BLaER1 (cell line): ENCODE measurements around the gene CFAP221.
A peak's percentile ranks its signal among the peaks of the same experiment; 100 is the strongest.

Source experiments
- H3K27ac ChIP-seq: shearing (Covaris generic); formaldehyde crosslinking; 2 replicates; pipeline ENCODE4 v1.8.1; 2022
- H3K27me3 ChIP-seq: shearing (Covaris generic); formaldehyde crosslinking; 2 replicates; pipeline ENCODE4 v1.8.1; 2022
- H3K36me3 ChIP-seq: shearing (Covaris generic); formaldehyde crosslinking; 2 replicates; pipeline ENCODE4 v1.8.1; 2022
- H3K4me1 ChIP-seq: shearing (Covaris generic); formaldehyde crosslinking; 2 replicates; pipeline ENCODE4 v1.8.1; 2022
- H3K4me2 ChIP-seq: shearing (Covaris generic); formaldehyde crosslinking; 2 replicates; pipeline ENCODE4 v1.8.1; 2022
- H3K4me3 ChIP-seq: shearing (Covaris generic); formaldehyde crosslinking; 2 replicates; pipeline ENCODE4 v1.8.1; 2022
- H3K9ac ChIP-seq: shearing (Covaris generic); formaldehyde crosslinking; 2 replicates; pipeline ENCODE4 v1.8.1; 2022
- H3K9me3 ChIP-seq: shearing (Covaris generic); formaldehyde crosslinking; 2 replicates; pipeline ENCODE4 v1.8.1; 2022
- H4K20me1 ChIP-seq: shearing (Covaris generic); formaldehyde crosslinking; 2 replicates; pipeline ENCODE4 v1.8.1; 2022
- Cebpa-rat ChIP-seq: shearing (Covaris generic); IDR thresholded peaks from 2 replicates; pipeline ENCODE4 v1.8.1; 2022

Gene CFAP221

DNA sequence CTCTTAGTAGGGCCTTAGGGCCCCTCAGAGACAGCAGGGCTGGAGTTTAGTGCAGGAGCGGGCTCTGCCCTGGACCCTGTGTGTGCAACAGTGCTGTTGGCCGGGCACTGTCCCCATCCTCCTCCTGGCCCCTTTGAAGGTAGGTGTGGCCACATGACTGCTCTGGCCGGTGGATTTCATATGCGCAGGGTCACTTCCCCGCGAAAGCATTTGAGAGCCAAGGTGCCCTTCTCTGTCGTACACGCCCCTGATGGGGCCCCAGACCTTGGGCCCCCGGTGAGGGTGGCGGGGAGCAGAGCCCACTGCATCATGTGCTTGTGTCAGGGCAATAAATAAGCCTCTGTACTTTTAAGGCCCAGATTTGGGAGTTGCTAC is 150.2 kb downstream of the CFAP221 start:
- TF ChIP-seq Cebpa-rat, result no peak
- H3K4me2 ChIP-seq, result peak overlapping the region; percentile 65

DNA sequence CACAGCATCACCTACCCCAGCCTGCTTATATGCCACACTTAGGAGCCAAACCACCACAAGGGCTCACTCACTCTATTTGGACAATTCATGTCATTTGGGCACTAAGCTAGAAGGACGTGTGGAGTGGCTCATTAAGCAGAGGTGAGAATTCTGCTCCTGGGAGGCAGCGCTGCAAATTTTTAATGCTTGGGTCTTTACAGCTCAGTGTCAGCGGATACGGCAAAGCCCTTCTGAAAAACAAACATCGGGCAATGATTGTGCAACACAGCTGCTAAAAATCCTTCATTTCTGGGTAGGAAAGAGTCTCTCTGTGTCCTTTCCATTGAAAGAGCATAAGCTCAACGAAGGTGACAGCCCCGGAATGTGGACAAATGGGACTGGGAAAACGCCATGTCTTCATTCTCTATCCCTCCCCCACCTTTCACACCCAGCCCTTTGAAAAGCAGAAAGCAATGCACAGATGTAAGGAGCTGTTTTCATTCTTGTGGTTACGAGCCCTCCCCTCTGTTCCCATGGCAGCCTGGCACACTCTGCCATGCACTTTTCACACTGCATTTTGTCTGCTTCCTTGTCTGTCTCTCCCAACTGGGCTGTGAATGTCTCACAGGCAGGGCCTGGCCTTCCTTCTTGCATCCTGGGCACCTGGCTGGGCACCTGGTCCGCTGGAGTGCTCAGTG is 150.7 kb downstream of the CFAP221 start:
- peak overlapping the region; percentile 22; the same call in 1 of the 2 replicates for H3K9ac ChIP-seq
- TF ChIP-seq Cebpa-rat, result peak; percentile 94
- no peaks in the 10 kb centered on the region for H3K9me3 ChIP-seq
- H3K4me3 ChIP-seq, result 0 out of 2 replicates have a peak overlapping the region, but pooled peaks have one; percentile 3
- H4K20me1 ChIP-seq, result no peaks in the 10 kb centered on the region
- peak overlapping the region; percentile 1; the same call in 1 of the 2 replicates for H3K27ac ChIP-seq
- peaks cover 56% of the 10 kb centered on the region for H3K4me1 ChIP-seq
- no peaks in the 10 kb centered on the region for H3K27me3 ChIP-seq
- H3K36me3 ChIP-seq, result peaks cover 12% of the 10 kb centered on the region; the same call in 1 of the 2 replicates
- peak overlapping the region; percentile 65 for H3K4me2 ChIP-seq

More for the DNA sequence above, 150.2 kb downstream of the CFAP221 start:
- Histone ChIP-seq H3K9me3 (no peaks in the 10 kb centered on the region), H3K9ac (peak overlapping the region; percentile 22; the same call in 1 of the 2 replicates), H4K20me1 (no peaks in the 10 kb centered on the region), H3K27me3 (no peaks in the 10 kb centered on the region), H3K36me3 (peaks cover 17% of the 10 kb centered on the region), H3K4me1 (peaks cover 56% of the 10 kb centered on the region), H3K27ac (no peak overlapping the region; the same call in 1 of the 2 replicates), H3K4me3 (0 out of 2 replicates have a peak overlapping the region, but pooled peaks have one; percentile 3)

DNA sequence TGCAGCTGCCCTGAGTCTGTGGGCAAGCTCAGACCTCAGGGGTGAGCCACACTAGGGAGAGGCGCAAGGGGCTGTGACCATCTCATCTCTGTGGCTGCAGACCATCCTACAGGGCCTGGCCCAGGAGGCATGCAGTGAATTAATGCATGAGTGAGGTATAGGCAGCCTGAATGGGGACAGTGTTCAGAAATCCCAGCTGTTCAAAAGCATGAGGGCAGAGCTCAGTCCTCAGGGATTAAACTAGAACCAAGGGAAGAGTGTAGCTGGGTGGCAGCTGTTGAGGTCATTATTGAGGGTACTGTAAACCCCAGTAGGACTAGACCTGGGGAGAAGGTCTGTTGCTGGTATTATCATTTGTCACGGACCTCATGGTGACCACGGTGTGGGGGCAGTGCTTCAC is 151.8 kb downstream of the CFAP221 start:
- no peaks in the 10 kb centered on the region for H4K20me1 ChIP-seq
- H3K9ac ChIP-seq, result no peak overlapping the region
- H3K27ac ChIP-seq, result no peak overlapping the region
- no peaks in the 10 kb centered on the region for H3K27me3 ChIP-seq
- H3K4me3 ChIP-seq, result no peak overlapping the region
- peak overlapping the region; percentile 65 for H3K4me2 ChIP-seq
- peaks cover 4% of the 10 kb centered on the region; the same call in 1 of the 2 replicates for H3K36me3 ChIP-seq
- H3K4me1 ChIP-seq, result peaks cover 56% of the 10 kb centered on the region
- no peaks in the 10 kb centered on the region for H3K9me3 ChIP-seq
- no peak for TF ChIP-seq Cebpa-rat

DNA sequence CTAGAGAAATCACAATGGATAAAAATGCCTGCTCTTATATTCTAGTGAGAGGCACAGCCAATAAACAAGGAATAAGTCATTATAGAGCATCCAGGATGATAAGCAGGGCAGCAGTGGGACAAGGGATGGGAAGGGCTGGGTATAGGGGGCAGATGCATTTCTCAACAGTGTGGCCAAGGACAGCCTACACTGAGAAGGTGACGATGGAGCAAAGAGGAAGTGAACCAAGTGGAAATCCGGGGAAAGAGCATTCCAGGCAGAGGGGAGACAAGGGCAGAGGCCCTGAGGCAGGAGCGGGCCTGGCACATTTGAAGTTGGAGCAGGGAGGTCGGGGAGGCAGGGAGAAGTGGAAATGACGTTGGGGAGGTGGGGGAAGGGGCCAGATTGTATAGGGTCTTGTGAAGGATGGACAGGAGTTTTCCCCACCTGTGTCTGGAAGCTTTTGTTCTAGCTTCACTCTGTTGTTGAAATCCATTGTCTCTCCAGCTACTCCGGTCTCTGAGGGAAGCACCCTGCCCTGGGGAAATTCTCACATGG is 152.3 kb downstream of the CFAP221 start:
- no peak overlapping the region for H3K27ac ChIP-seq
- H4K20me1 ChIP-seq, result no peaks in the 10 kb centered on the region
- H3K36me3 ChIP-seq, result peaks cover 2% of the 10 kb centered on the region; the same call in 1 of the 2 replicates
- no peaks in the 10 kb centered on the region for H3K9me3 ChIP-seq
- H3K4me1 ChIP-seq, result peaks cover 56% of the 10 kb centered on the region
- no peaks in the 10 kb centered on the region for H3K27me3 ChIP-seq
- no peak overlapping the region for H3K9ac ChIP-seq
- H3K4me3 ChIP-seq, result no peak overlapping the region
- H3K4me2 ChIP-seq, result peak overlapping the region; percentile 65
- TF ChIP-seq Cebpa-rat, result no peak

DNA sequence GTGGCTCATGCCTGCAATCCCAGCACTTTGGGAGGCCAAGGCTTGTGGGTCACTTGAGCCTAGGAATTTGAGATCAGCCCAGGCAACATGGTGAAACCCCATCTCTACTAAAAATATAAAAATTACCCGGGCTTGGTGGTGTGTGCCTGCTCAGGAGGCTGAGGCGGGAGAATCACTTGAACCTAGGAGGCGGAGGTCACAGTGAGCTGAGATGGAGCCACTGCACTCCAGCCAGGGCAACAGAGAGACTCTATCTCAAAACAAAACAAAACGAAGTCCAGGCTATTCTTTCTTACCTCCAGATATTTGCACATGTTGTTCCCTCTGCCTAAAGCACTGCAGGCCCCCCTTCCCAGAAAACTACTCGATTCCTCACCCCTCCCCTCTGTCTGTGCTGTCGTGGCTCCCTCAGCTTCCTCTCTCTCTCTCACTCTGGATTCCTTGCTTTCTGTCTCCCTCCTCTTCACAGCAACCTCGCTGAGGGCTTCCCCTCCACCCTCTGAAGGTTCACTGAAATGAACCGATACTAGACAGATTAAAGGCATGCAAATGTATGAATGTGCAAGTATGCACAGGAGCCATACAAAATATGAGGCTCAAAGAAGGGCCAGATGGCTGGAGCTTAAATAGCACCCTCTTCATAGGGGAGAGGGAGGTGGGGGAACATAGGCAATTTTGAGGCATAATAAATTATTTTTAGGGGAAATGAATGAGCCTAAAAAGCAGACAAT is 153.2 kb downstream of the CFAP221 start:
- Histone ChIP-seq H3K4me2 (peak overlapping the region; percentile 65), H3K4me3 (no peak overlapping the region)

DNA sequence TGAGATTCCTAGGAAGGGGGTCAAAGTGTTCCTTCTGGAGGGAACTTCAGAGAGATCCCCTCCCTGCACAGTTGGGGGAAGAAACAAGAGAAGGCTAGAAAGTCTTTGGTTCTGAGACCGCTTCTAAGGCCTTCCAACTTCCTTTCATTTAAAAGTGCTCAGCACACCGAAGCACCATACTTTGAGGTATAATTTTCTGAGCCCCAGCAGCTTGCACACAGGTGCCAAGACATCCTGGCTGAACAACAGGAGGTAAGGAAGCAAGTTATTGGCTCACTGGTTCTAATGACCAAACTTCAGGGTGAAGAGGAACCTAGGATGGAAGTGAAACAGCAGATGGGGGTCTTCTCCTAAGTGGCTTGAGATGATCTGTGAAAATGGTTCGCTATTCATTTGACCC is 154.0 kb downstream of the CFAP221 start:
- peak overlapping the region; percentile 65 for H3K4me2 ChIP-seq
- no peak overlapping the region for H3K4me3 ChIP-seq
- H3K9ac ChIP-seq, result no peak overlapping the region
- no peaks in the 10 kb centered on the region for H3K36me3 ChIP-seq
- no peaks in the 10 kb centered on the region for H4K20me1 ChIP-seq
- peaks cover 61% of the 10 kb centered on the region for H3K4me1 ChIP-seq
- no peaks in the 10 kb centered on the region for H3K27me3 ChIP-seq
- no peak for TF ChIP-seq Cebpa-rat
- H3K27ac ChIP-seq, result no peak overlapping the region
- H3K9me3 ChIP-seq, result no peaks in the 10 kb centered on the region

More for the DNA sequence above, 153.2 kb downstream of the CFAP221 start:
- Histone ChIP-seq H3K27me3 (no peaks in the 10 kb centered on the region), H3K9ac (no peak overlapping the region), H3K4me1 (peaks cover 56% of the 10 kb centered on the region), H3K36me3 (no peaks in the 10 kb centered on the region), H3K9me3 (no peaks in the 10 kb centered on the region), H4K20me1 (no peaks in the 10 kb centered on the region), H3K27ac (no peak overlapping the region)
- TF ChIP-seq Cebpa-rat, result no peak

DNA sequence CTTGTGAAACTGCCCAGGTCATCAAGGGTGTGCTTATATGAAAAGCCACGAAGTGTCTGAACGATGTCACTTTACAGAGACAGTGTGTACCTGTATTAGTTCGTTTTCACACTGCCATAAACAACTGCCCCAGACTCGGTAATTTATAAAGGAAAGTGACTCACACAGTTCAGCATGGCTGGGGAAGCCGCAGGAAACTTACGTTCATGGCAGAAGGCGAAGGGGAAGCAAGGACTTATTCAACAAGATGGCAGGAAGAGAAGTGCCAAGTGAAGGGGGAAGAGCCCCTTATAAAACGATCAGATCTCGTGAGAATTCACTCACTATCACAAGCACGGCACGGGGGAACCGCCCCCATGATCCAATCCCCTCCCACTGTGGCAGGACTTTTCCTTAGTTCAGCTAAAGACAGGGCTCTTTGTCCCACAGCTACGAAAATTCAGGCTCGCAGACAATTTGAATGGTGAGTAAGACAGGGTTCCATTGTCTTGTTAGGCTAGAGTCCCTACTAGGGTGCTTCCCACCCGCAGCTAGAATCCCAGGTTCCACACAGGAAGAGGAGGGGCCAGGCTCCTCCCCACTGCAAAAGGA is 154.9 kb downstream of the CFAP221 start:
- peaks cover 65% of the 10 kb centered on the region for H3K4me1 ChIP-seq
- H3K4me3 ChIP-seq, result no peak overlapping the region
- no peaks in the 10 kb centered on the region for H4K20me1 ChIP-seq
- H3K4me2 ChIP-seq, result no peak overlapping the region
- no peak for TF ChIP-seq Cebpa-rat
- H3K9ac ChIP-seq, result no peak overlapping the region
- no peaks in the 10 kb centered on the region for H3K27me3 ChIP-seq
- no peaks in the 10 kb centered on the region for H3K36me3 ChIP-seq
- H3K27ac ChIP-seq, result no peak overlapping the region
- H3K9me3 ChIP-seq, result no peaks in the 10 kb centered on the region

DNA sequence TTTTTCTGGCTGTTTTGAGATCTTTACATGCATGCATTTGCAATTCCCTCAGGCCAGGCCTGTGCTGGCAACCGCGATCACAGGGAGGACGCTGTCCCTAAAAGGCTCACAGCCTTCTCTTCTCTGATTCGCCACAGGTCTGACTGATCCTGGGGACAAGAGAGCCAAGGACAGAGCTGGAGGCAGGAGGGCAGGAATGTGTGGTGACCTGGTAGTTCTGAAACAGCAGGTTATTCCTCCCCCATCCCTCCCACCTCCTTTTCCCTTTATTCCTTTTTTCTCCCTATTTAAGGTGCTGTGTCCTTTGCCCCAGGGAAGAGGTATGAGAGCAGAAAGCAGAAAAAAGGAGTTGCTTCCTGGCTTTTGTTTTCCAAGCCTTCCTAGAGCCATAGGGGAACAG is 156.6 kb downstream of the CFAP221 start:
- no peak overlapping the region for H3K4me3 ChIP-seq
- no peak for TF ChIP-seq Cebpa-rat
- no peak overlapping the region for H3K27ac ChIP-seq
- no peak overlapping the region for H3K4me2 ChIP-seq
- H3K27me3 ChIP-seq, result no peaks in the 10 kb centered on the region
- no peaks in the 10 kb centered on the region for H4K20me1 ChIP-seq
- H3K9me3 ChIP-seq, result peaks cover 9% of the 10 kb centered on the region
- peaks cover 64% of the 10 kb centered on the region for H3K4me1 ChIP-seq
- no peaks in the 10 kb centered on the region for H3K36me3 ChIP-seq
- no peak overlapping the region for H3K9ac ChIP-seq

DNA sequence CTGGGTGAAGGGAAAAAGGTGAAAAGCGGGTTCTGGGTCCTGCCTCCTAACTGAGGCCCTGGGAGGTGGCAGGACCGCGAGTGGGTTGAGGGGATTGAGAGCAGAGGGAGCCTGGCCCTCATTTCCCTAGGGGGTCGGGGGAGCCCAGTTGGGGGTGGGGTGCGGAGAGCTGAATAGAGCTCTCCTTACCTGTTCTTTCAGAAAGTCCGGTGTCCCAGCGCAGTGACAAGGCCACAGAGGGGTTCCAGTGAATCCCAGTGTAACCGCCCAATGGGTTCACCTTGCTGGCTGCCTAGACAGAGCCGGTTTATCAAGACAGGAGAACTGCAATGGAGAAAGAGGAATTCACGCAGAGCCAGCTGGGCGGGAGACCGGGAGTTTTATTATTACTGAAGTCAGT is 157.1 kb downstream of the CFAP221 start:
- Histone ChIP-seq H3K27ac (no peak overlapping the region), H3K9me3 (peaks cover 9% of the 10 kb centered on the region), H3K9ac (no peak overlapping the region), H3K36me3 (no peaks in the 10 kb centered on the region), H3K27me3 (no peaks in the 10 kb centered on the region), H3K4me2 (no peak overlapping the region), H4K20me1 (no peaks in the 10 kb centered on the region), H3K4me3 (no peak overlapping the region), H3K4me1 (peaks cover 64% of the 10 kb centered on the region)
- no peak for TF ChIP-seq Cebpa-rat
